Activated T-cell treated with anti-CD3 and anti-CD28 coated beads for 4 hours (primary cell): ENCODE results near the gene BTN3A1.
"Not testable (repeated sequence)": the region's sequence is repeated elsewhere in the genome, so short reads cannot be mapped to it uniquely, and the experiment has no call there.

Experiments
- DNase-seq: peaks from one replicate; pipeline ENCODE4 v3.0.0-alpha.2; 2020

The BTN3A1 gene

DNA sequence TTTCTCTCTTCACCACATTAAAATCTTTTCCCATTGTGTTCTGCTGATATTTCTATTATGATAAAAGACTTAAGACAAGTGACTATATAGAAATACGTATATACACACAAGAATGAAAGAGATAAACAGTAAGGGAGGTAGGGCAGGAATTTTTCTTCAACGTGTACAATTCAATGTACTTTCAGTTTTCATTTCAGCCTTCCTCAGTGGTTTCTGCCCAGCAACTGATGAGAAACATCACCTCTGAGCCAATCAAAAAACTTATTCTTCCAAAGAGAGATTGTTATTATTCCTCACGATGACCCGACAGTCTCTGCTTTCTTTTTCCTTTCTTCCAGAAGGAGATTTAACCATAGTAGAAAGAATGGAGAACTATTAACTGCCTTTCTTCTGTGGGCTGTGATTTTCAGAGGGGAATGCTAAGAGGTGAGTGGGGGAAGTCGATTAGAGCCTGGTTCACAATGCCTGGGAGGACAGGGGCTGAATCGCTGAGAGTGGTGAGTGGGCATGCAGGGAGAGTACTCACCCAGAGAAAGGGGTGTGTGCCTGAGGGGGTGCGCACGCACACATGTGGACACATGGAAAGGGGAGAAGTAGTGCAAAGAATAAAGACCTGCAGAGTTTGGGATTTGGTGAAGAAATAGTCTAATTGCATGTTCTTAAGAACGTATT, at the start of gene BTN3A1:
Gene BTN3A1 (plus strand): TSS at position 289 of the 672 bp plus-strand sequence. CDS start 3,289 bp downstream, outside the sequence.
- peak; percentile 51 for DNase-seq

DNA sequence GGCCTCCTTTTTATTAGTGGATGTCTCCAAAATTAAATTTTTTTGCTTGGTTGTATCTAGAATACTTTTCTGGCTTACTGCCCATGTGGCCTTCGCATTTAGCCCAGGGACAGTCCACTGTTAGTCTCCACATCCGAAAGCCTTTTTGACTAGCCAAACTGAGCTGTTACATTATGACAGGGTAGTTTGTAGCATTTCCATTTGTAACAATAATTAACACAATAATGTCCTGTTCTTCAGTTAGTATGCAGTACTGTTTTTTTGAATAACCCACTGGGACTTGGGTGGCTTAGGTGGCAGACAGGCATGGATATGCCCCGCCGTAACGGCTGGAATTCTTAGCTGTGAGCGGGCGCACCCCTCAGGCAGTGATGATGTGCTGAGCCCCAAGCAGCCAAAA, 49.8 kb upstream of the BTN3A1 start:
- DNase-seq = no peak

DNA sequence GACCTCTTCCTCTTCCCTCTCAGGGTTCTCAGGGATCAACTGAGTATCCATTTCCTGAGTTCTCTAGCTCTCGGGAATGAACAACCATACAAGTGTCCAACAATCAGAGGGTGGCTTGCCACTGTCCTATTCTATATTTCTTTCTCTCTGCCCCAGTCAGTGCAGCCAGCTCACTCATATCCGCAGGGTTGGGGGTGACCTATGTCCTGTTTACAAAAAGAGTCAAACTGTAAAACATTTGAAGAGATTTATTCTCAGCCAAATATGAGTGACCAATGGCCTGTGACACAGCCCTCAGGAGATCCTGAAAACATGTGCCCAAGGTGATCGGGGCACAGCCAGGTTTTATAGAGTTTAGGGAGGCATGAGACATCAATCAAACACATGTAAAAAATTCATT, 47.9 kb upstream of the BTN3A1 start:
- DNase-seq = no peak

DNA sequence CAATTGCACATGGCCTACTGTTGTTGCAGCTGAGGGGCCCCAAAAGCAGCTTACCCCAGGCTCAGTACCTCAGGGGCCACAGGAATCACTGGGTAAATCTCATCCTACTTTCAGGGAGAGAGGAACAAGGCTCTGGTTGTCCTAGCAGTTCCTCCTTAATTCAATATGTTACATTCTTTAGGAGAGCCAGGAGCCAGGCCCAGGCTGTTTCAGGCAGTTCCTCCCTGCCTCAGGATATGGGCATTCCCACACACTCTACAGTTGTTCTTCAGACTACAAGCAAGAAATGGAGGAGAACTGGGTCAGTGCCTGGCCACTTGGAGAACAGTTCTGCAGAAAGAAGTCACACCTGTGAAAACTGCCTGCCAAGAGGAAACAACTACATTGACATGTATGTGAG, 46.7 kb upstream of the BTN3A1 start:
- no peak for DNase-seq

DNA sequence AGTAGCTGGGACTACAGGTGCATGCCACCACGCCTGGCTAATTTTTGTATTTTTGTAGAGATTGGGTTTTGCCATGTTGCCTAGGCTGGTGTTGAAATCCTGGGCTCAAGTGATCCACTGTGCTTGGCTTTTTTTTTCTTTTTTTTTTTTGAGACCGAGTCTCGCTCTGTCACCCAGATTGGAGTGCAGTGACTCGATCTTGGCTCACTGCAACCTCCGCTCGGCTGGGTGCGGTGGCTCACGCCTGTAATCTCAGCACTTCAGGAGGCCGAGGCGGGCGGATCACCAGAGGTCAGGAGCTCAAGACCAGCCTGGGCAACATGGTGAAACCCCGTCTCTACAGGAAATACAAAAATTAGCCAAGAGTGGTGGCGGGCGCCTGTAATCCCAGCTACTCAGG, 44.5 kb upstream of the BTN3A1 start:
- not testable (repeated sequence) for DNase-seq

DNA sequence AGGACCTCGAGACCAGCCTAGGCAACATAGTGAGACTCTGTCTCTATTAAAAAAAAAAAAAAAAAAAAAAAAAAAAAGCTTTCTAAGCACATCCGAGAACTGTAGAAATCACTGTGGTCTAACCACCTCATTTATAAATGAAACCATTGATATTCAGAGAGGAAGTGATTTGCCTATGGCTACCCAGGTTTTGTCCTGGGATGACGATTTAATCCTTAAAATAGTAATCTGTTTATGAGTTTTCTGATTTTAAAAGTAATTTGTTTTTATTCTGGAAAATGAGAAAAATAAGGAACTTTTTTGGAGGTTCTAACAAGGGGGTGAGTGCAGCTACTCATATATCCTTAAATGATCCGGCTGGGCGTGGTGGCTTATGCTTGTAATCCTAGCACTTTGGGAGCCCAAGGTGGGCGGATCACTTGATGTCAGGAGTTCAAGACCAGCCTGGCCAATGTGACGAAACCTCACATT, 43.5 kb upstream of the BTN3A1 start:
- DNase-seq = no peak

DNA sequence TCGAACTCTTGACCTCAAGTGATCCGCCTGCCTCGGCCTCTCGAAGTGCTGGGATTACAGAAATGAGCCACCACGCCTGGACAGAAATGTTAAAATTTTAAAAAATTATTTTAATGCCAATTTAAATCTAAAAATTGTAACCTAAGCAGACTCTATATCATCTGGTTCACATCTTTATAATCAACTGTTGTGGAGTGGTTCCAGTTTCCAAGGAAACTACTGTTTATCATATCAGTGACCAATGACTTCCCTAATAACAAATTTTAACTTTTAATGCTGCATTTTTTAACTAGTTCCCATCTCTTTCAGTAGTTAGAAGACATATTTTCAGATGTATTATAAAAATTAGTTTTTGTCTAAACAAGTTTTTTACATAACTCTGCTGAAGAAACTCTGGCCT, 42.3 kb upstream of the BTN3A1 start:
- no peak for DNase-seq

DNA sequence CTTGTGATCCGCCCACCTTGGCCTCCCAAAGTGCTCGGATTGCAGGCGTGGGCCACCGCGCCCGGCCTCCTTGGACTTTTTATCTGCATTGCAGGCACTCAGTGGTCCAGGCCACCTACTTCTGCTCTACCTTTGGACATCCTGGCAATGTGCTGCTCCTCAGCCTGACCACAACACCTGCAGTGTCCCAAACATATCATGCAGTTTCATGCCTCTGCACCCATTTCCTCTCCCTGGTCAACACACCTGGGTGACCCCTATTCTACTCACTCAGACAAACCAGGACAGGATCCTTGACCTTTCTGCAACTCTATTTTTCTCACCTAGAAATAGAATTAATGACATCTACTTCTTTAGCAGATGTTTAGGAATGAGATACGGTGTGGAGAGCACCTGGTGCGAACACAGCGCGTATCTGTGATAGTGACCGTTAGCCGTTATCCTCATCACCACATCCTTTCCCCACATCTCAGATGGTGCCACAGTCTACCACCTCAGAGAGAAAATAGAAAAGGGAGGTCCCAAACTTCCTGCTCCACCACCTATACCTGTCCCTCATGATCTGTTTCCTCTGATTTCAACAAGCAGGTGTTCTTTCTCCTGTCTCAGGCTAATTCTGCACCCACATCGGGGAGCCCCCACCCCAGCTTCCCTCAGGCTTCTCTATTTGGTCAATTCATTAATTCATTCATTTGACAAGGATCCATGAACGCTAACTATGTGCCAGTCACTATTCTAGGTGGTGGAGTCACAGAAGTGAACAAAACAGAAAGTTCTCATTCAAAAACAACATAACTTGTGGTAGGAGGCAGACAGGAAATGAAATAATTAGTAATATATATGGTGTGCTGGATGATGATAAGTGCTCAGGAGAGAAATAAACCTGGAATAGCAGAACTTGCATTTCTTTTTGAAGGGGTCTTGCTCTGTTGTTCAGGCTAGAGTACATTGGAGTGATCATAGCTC, 41.3 kb upstream of the BTN3A1 start:
- DNase-seq = no peak

DNA sequence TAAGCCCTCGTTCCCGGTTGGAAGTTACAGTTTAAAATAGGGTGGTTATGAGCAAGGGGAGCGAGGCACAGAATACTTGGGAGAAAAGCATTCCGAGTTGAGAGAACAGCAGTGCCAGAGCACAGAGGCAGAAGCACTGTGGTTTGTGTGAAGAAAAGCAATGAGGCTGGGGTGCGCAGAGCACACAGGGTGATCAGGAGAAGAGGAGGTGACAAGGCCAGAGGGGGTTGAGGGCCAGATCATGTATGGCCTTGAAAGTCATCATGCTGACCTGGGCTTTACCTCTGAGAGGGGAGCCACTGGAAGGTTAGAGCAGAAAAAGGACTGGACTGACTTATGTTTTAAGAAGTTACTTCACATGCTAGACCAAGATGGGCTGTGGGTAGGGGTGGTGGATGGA, 40.5 kb upstream of the BTN3A1 start:
- no peak for DNase-seq

DNA sequence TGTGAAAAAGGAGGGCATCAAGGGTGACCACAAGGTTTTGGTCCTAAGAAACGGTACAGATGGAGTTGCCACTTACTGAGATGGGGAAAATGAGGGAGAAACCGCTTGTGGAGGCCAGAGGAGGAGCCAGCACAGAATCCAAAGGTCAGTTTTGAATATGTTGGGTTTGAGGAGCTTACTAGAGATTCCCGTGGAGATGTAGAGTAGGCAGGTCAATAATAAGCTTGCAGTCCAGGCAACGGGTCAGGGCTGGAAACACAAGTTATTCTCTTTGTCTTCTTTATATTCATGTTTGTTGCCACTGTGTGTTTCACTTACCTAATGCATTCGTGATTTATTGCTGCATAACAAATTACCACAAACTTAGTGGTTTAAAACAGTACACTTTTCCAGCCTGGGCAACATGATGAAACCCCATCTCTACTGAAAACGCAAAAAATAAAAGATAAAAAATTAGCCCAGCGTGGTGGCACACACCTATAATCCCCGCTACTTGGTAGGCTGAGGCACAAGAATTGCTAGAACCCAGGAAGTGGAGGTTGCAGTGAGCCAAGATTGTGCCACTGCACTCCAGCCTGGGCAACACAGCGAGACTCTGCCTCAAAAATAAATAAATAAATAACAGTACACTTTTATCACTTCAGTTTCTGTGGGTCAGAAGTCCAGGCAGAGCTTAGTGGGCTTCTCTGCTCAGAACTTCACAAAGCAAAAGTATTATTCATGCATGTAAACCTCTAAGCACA, 39.8 kb upstream of the BTN3A1 start:
- DNase-seq = no peak

DNA sequence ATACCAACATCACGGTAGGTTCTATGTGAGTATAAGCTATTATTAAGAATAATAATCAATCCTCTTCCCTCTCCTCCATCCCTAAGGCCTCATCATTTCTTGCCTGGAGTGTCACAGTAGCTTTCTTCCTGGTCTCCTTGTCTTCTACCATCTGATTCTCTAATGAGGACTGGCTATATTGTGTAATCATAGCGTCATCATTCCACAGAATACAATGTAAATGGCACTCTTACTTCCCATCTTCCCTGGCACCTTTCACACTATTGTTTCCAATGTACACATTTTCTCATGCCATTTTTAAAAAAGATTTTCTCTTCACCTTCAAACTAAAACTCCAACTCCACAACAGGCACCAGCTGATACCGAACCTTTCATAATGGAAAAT, 39.2 kb upstream of the BTN3A1 start:
- no peak for DNase-seq

DNA sequence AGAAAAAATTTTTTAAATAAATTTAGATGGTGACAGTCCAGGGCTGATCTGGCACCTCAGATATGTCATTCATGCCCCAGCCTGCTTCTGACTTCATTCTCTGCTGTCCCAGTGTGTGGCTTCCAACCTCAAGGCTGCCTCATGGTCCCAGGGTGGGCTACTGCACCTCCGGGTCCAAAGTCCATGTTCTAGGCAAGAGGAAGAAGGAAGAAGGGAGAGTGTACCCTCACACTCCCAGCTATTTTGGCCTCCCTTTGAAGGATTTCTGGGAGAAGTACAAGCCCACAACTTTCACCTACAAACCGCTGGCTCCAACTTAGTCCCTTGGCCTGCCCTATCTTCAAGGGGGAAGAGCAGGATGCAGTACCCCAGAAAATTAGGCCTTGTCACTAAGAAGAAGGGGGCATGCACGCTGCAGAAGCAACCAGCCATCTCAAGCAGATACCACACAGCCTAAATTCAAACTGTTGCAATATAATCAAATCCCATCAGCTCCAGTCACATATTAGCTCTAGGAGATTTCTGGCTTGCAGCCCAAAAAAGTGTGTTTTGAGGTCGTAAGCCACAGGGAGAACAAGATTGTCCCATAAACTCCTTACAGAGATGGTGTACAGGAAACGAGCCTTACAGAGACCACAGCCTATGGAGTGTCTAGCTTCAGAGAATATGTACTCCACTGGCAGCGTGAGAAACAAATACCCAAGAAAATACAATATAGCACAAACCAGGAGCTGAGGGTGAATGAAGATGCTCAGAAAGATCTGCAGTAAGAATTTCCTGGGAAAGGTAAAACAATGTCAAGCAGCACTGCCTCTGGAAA, 38.0 kb upstream of the BTN3A1 start:
- DNase-seq = no peak

DNA sequence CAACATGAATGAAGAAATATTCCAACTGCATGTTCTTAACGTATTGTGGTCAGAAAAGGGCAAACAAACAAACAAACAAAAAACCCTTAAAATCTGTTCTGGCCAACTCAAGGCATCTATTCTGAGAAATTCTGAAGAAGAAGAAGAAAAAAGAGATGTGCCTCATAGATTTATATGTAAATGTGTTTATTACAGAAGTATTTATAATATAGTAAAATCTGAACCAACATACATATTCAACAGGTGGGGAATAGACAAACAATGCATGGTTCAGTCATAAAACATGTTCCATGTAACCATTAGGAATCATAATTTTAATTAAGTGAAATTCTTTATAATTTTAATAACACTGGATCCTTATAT, 36.5 kb upstream of the BTN3A1 start:
- DNase-seq = no peak

DNA sequence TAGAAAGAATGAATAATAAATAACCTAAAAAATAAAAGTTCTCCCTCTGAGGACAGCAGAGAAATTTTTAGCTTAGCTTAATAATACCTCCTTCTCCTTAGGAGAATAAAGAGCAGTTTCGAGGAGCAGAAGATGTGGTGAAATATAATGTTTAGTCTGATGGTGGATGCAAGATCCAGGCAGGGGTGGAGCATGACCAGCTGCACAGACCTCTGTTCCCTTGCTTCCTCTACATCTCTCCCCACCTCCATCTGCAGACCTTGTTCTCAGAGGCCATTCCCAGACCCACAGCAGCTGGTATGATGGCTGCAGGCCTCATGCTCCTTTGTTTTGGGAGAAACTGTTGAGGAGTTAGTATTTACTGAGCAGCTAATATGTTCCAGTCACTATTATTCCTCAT, 35.6 kb upstream of the BTN3A1 start:
- DNase-seq = no peak

DNA sequence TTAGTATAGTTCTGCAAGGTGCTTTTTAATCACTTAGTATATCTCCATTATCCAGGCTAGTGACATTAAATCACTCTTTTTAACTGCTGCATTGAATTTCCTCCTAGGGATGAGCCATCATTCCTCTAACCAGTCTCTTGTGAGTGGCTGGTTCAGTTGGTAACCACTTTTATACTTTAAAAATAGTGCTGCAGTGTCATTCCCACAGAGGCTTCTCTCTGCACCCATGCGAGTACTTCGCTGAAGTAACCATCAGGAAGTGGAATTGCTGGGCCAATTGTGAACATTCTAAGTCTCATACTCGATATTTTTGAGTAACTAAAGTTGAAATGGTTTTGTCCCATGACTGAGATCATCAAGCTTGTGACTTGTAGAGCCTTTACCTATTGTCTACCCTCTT, 35.0 kb upstream of the BTN3A1 start:
- DNase-seq = no peak

DNA sequence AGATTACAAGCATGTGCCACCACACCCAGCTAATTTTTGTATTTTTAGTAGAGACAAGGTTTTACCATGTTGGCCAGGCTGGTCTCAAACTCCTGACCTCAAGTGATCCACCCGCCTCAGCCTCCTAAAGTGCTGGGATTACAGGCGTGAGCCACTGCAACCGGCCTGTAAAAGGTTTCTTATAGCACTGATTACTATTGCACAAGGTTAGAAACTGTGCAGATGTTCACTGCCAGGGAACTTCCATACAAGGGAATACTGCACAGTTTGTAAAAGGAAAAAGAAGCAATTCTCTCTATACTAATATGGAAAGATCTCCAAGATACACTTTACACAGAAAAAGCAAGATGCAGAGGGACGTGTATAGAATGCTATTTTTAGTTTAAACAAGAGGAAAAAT, 30.3 kb upstream of the BTN3A1 start:
- not testable (repeated sequence) for DNase-seq

DNA sequence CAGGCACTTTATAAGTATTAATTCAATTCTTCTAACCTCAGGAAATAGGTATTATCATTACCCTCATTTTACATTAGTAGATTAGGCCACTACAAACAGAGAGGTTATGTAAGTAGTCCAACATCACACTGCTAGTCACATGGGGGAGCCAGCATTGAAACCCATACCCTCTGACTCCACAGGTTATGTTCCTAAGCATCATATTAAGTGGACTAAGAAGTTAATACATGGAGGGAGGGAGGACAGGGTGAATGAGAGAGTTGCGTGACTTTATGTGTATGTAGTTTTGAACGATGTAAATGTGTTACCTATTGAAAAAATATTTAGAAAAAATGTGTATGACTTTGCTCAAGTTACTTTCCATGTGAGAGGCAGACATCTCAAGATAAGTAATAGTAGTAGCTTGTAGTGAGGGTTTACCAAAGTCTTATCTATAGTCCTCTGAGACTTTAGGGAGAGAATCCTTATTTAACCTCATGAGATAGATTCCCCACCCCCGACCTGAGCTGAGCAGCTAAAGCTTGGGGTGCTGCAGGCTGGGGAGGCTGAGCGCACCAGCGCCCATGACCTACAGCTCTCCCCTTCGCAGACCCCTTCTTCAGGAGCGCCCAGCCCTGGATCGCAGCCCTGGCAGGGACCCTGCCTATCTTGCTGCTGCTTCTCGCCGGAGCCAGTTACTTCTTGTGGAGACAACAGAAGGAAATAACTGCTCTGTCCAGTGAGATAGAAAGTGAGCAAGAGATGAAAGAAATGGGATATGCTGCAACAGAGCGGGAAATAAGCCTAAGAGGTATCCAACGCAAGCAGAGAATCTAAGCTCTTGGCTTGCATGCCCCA, 29.5 kb upstream of the BTN3A1 start:
- DNase-seq = no peak

DNA sequence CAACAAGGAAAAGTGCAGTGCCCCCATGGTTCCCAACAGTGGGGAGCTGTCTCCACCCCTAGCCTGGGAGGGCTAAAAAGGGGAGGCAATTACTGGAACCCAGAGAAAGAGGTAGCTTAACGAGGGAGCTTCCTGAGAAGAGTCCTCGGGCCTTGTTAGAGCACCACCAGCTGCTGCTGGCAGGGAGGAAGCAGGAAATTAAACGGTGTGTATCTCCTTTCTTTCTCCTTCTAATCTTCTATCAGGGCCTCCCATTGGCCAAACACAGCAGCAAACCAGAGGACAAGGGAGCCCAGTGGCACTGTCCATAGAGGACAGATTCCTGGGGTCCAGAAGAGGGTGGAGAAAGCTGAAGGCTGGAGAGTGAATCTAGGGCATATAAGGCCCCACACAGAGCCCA, 26.8 kb upstream of the BTN3A1 start:
- no peak for DNase-seq

DNA sequence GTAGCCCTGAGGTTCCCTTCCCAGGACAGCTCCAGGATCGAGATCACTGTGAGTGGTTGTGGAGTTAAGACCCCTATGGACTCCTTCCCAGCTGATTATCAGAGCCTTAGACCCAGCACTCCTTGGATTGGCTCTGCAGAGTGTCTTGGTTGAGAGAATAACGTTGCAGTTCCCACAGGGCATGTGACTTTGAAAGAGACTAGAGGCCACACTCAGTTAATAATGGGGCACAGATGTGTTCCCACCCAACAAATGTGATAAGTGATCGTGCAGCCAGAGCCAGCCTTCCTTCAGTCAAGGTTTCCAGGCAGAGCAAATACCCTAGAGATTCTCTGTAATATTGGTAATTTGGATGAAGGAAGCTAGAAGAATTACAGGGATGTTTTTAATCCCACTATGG, 24.4 kb upstream of the BTN3A1 start:
- no peak for DNase-seq

DNA sequence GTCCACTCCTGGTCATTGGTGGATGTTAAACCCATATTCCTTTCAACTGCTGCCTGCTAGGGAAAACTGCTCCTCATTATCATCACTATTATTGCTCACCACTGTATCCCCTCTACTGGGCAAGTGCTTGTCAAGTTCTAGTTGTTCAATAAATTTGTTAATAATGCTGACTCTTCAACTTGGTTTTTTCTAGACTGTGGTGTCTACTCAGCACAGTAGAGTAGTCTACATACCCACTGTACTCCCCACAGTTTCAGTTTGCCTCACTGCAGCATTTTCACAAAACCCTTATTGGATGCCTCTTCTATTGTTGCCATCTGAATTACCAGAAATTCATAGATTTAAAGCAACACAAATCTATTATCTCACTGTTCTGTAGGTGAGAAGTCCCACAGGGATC, 23.9 kb upstream of the BTN3A1 start:
- not testable (repeated sequence) for DNase-seq

DNA sequence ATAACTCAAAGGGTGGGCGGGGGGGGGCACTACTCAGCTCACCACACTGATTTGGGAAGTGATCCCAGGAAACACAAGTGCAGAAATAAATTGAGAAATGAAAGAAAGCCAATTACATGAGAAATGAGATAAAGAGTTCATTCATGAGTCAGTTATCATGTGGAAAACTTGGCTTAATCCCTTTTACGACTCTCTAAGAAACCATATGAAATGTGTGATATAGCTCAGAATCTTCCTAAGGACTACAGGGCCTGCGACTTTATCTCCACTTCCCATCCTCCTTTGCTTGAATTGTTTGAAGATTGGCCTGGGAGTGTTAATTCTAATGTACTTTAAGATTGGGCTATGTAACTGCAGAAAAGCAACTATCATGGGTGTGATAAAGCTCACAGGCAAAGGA, 22.8 kb upstream of the BTN3A1 start:
- no peak for DNase-seq

DNA sequence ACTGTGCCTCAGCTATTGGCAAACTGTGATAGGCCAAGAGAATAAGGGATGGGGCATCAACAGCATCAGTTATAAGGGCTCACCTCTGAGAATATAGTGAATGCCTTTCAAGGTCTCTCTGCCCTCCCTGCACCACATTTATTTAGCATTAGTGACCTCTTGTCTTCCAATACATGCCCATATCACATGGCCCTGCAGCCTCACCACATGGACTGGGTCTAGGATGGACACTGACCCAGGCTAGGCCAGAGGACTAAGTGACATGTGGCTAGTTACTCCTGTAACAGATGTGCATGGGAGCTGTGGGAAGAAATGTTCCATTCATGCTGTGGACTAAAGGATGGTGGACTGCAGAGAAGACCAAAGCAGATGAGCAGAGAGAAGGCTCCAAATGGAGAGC, 22.3 kb upstream of the BTN3A1 start:
- no peak for DNase-seq
